Hepatocyte (in vitro differentiated cells): ENCODE measurements around the gene FOXC2. TPM values are rescaled to one million over a fixed set of nuclear protein-coding genes. Genes with fewer than 3 reads are reported as not detected.

Experiments used
- DNase-seq: peaks from one replicate; pipeline ENCODE4 v3.0.0-alpha.2; 2016; ENCODE audit warnings: low spot score
- H2AFZ ChIP-seq: fragments of 200-600 bp; sonication (generic); 2 replicates; pipeline ENCODE4 v1.6.0; 2016; ENCODE audit warnings: antibody characterized with exemption, mild to moderate bottlenecking
- H3K27ac ChIP-seq: fragments of 200-600 bp; sonication (generic); 2 replicates; pipeline ENCODE4 v1.5.1; 2016; ENCODE audit warnings: mild to moderate bottlenecking
- H3K27me3 ChIP-seq: fragments of 200-600 bp; sonication (generic); 2 replicates; pipeline ENCODE4 v1.6.1; 2016
- H3K36me3 ChIP-seq: fragments of 200-600 bp; sonication (generic); replicated peaks from 2 replicates; pipeline ENCODE4 v1.5.1; 2016; ENCODE audit warnings: low read depth; ENCODE audit not compliant: insufficient read depth
- H3K4me1 ChIP-seq: fragments of 200-600 bp; sonication (generic); 2 replicates; pipeline ENCODE4 v1.5.1; 2016; ENCODE audit warnings: mild to moderate bottlenecking, moderate library complexity; ENCODE audit not compliant: insufficient read depth
- H3K4me2 ChIP-seq: fragments of 200-600 bp; sonication (generic); 2 replicates; pipeline ENCODE4 v1.6.0; 2016
- H3K4me3 ChIP-seq: fragments of 200-600 bp; sonication (generic); 2 replicates; pipeline ENCODE4 v1.5.1; 2016; ENCODE audit warnings: mild to moderate bottlenecking
- H3K79me2 ChIP-seq: fragments of 200-600 bp; sonication (generic); 2 replicates; pipeline ENCODE4 v1.6.0; 2017; ENCODE audit warnings: mild to moderate bottlenecking
- H3K9me2 ChIP-seq: fragments of 200-600 bp; sonication (generic); replicated peaks from 2 replicates; pipeline ENCODE4 v1.6.0; 2017; ENCODE audit warnings: mild to moderate bottlenecking; ENCODE audit not compliant: insufficient read depth
- H3K9me3 ChIP-seq: fragments of 200-600 bp; sonication (generic); 2 replicates; pipeline ENCODE4 v1.5.1; 2016; ENCODE audit warnings: low read depth, mild to moderate bottlenecking
- H4K20me1 ChIP-seq: fragments of 200-600 bp; sonication (generic); 2 replicates; pipeline ENCODE4 v1.6.0; 2016; ENCODE audit warnings: mild to moderate bottlenecking; ENCODE audit not compliant: insufficient read depth, poor library complexity, severe bottlenecking
- EZH2 ChIP-seq: fragments of 200-600 bp; sonication (generic); IDR thresholded peaks from 2 replicates; pipeline ENCODE4 v1.6.1; 2016; ENCODE audit warnings: antibody characterized with exemption, mild to moderate bottlenecking, borderline replicate concordance
- EZH2phosphoT487 ChIP-seq: fragments of 200-600 bp; sonication (generic); IDR thresholded peaks from one replicate; pipeline ENCODE4 v1.6.1; 2018; ENCODE audit warnings: antibody characterized with exemption, mild to moderate bottlenecking, low read depth, moderate library complexity; ENCODE audit not compliant: unreplicated experiment, severe bottlenecking
- WGBS: methylation state at CpG from one replicate; pipeline ENCODE4 v1.1.6; 2016; ENCODE audit warnings: low lambda C conversion rate; ENCODE audit errors: missing lambda C conversion rate; 5-methylcytosine and 5-hydroxymethylcytosine counted together
- polyA plus RNA-seq: library from polyadenylated mRNA; unstranded; fragments of >200 nt; fragmentation: Nextera tagmentation; extraction: Ambion mirVana; gene quantifications from 2 replicates; pipeline ENCODE4 v1.2.1, GENCODE V29; 2016
- total RNA-seq: library from RNA; depleted of rRNA; stranded (reverse); fragments of >200 nt; gene quantifications from 2 replicates; pipeline ENCODE4 v1.2.3, GENCODE V29; 2014
- TF ChIP-seq, protein P1 (sequence below): fragments of 200-600 bp; sonication (generic); IDR thresholded peaks from 2 replicates; pipeline ENCODE4 v1.5.1; 2016; ENCODE audit warnings: antibody characterized with exemption, mild to moderate bottlenecking; ENCODE audit not compliant: poor library complexity

The FOXC2 gene
- total and polyA plus RNA-seq, 2 experiments from 2014 or later: 0.30 TPM; not detected in 1

DNA sequence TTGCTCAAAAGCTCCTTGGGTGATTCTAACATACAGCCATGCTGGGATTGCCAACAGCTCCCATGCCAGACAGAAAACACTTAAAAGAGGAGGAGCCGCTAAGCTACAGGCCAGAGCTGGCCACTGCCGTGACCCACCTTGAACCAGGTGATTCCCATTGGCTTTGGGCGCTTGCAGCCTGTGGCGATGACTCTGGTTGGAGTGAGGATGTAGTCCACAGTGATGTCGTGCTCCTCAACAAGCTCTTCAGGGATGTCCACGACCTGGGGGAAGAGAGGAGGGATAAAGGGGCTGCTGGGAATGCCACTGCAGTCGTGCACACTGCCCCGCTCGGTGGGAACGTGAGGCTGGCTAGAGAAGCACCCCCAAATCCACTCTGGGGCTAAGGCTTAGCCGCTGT lies 25.1 kb upstream of the FOXC2 start:
- no peak overlapping the region for H3K4me3 ChIP-seq
- H3K9me2 ChIP-seq: no peaks in the 10 kb centered on the region
- TF ChIP-seq EZH2phosphoT487: no peak
- no peak for TF ChIP-seq EZH2
- TF ChIP-seq, protein P1, sequence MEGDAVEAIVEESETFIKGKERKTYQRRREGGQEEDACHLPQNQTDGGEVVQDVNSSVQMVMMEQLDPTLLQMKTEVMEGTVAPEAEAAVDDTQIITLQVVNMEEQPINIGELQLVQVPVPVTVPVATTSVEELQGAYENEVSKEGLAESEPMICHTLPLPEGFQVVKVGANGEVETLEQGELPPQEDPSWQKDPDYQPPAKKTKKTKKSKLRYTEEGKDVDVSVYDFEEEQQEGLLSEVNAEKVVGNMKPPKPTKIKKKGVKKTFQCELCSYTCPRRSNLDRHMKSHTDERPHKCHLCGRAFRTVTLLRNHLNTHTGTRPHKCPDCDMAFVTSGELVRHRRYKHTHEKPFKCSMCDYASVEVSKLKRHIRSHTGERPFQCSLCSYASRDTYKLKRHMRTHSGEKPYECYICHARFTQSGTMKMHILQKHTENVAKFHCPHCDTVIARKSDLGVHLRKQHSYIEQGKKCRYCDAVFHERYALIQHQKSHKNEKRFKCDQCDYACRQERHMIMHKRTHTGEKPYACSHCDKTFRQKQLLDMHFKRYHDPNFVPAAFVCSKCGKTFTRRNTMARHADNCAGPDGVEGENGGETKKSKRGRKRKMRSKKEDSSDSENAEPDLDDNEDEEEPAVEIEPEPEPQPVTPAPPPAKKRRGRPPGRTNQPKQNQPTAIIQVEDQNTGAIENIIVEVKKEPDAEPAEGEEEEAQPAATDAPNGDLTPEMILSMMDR: no peak
- H2AFZ ChIP-seq: no peak overlapping the region
- no peak overlapping the region for H3K4me2 ChIP-seq
- no peak overlapping the region for H3K27ac ChIP-seq
- WGBS: 99% methylated on average over 11 of the region's 11 CpGs
- DNase-seq: no peak
- no peaks in the 10 kb centered on the region for H3K36me3 ChIP-seq
- no peaks in the 10 kb centered on the region for H3K4me1 ChIP-seq
- H3K79me2 ChIP-seq: no peaks in the 10 kb centered on the region
- H4K20me1 ChIP-seq: no peaks in the 10 kb centered on the region
- no peaks in the 10 kb centered on the region for H3K27me3 ChIP-seq
- no peaks in the 10 kb centered on the region for H3K9me3 ChIP-seq

DNA sequence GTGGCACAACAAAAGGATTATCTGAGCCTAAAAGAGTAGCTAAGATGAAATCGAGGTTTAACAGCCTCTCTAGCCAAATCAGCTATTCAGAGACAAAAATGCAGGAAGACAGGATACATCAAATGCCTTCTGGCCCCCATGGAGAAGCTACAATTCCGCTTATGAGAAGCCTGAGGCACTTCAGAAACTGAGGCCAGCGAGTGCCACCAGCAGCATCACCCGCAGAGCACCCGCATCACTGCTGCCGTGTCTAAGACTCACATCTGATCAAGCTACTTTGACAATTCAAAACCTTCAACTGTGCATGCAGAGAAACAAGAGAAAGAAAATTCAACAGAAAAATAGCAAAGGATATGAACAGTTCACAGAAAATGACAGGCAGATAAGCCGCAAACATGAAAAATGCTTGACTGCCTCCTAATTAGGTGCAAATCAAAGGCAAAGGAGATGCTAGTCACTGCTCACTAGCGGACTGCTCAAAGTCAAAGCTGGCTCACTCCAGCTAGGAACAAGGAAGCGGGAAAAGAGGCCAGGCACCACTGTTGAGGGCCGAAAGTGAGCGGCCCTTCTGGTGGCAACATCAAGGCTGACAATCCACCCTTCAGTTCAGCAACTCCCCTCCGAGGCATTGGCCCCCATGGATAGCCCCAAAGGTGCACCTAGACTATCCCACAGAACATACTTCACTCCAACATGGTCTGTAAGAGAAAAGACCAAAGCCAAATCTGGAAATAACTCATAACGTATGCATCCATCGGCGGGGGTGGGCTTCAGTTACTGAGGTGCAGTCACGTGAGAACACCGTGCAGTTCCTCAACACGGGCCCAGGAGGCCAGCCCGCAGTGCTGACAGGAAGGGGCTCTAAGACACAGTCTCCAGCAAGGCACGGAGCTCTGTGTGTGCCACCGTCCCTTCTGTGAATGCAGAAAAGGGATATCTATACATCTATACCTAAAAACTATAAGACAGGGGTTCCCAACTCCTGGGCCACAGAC lies 23.6 kb upstream of the FOXC2 start:
- H3K9me3 ChIP-seq: no peaks in the 10 kb centered on the region
- no peak overlapping the region for H3K4me3 ChIP-seq
- no peak for TF ChIP-seq EZH2phosphoT487
- TF ChIP-seq EZH2: no peak
- TF ChIP-seq, protein P1: no peak
- WGBS: 95% methylated on average over 21 of the region's 21 CpGs
- H3K27me3 ChIP-seq: no peaks in the 10 kb centered on the region
- H3K36me3 ChIP-seq: no peaks in the 10 kb centered on the region
- H3K79me2 ChIP-seq: no peaks in the 10 kb centered on the region
- no peak for DNase-seq
- no peaks in the 10 kb centered on the region for H3K9me2 ChIP-seq
- no peaks in the 10 kb centered on the region for H4K20me1 ChIP-seq
- H3K4me2 ChIP-seq: no peak overlapping the region
- no peak overlapping the region for H2AFZ ChIP-seq
- H3K27ac ChIP-seq: no peak overlapping the region
- no peaks in the 10 kb centered on the region for H3K4me1 ChIP-seq

DNA sequence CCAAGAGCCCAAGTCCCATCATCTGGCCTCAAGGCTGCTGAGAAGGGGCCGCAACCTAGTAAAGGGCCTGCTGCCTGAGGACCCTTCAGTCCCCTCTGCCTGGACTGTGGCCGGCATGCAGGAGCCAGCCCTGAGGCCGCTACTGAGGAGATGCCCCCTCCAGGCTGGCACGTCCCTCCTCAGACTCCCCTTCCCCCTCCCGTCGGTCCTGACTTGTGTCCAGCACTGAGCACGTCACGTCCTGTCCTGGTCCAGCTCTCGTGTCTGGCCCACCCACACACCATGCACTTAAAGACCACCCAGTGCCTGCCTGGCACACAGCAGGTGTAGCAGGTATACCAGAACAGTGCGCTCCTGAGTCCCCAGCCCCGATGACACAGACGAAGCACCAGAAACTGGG lies 21.1 kb upstream of the FOXC2 start:
- Histone ChIP-seq H3K27me3 (no peaks in the 10 kb centered on the region), H4K20me1 (no peaks in the 10 kb centered on the region), H3K4me1 (no peaks in the 10 kb centered on the region), H3K4me2 (no peak overlapping the region), H3K9me2 (no peaks in the 10 kb centered on the region), H3K4me3 (no peak overlapping the region), H3K36me3 (no peaks in the 10 kb centered on the region), H3K27ac (no peak overlapping the region), H3K79me2 (no peaks in the 10 kb centered on the region), H2AFZ (no peak overlapping the region), H3K9me3 (no peaks in the 10 kb centered on the region)
- 78% methylated on average over 12 of the region's 12 CpGs for WGBS
- DNase-seq: no peak
- TF ChIP-seq EZH2phosphoT487 (no peak), EZH2 (no peak)
- TF ChIP-seq, protein P1: no peak
